HepG2 (cell line): Measurements from ENCODE around the gene AMIGO3. TPM values are rescaled to one million over a fixed set of nuclear protein-coding genes. Genes with fewer than 3 reads are reported as not detected.

Experiments used
- ATF3 ChIP-seq: sonication (generic); formaldehyde crosslinking; IDR thresholded peaks from 2 replicates; pipeline ENCODE4 v1.4.0; 2020; ENCODE audit warnings: missing genetic modification reagents
- BORCS8-MEF2B ChIP-seq: sonication (generic); formaldehyde crosslinking; IDR thresholded peaks from 2 replicates; pipeline ENCODE4 v1.8.0; 2022; ENCODE audit warnings: mild to moderate bottlenecking, missing genetic modification reagents
- IKZF4 ChIP-seq: sonication (generic); formaldehyde crosslinking; IDR thresholded peaks from 2 replicates; pipeline ENCODE4 v1.5.1; 2020; ENCODE audit warnings: borderline replicate concordance, mild to moderate bottlenecking, low read depth, missing genetic modification reagents; ENCODE audit errors: not compliant biosample characterization
- ONECUT2 ChIP-seq: sonication (generic); formaldehyde crosslinking; IDR thresholded peaks from 2 replicates; pipeline ENCODE4 v1.4.0; 2020; ENCODE audit warnings: missing genetic modification reagents
- POGK ChIP-seq: sonication (generic); formaldehyde crosslinking; conservative IDR thresholded peaks from 2 replicates; pipeline ENCODE4 v1.8.0; 2022; ENCODE audit warnings: mild to moderate bottlenecking, moderate library complexity, missing genetic modification reagents
- POLR2A ChIP-seq, 2 experiments: IDR thresholded peaks; 2 replicates each; pipeline ENCODE4 v1.6.1; 2011; ENCODE audit warnings: low read depth in 2 of 2, low read length in 2 of 2, mild to moderate bottlenecking in 1 of 2, moderate library complexity in 1 of 2; ENCODE audit not compliant: insufficient read depth in 1 of 2
- PRDM15 ChIP-seq: sonication (generic); formaldehyde crosslinking; IDR thresholded peaks from 2 replicates; pipeline ENCODE4 v1.4.0; 2020; ENCODE audit warnings: missing genetic modification reagents
- PRDM4 ChIP-seq: sonication (generic); formaldehyde crosslinking; IDR thresholded peaks from 2 replicates; pipeline ENCODE4 v1.9.0; 2021; ENCODE audit warnings: missing genetic modification reagents, borderline replicate concordance
- REPIN1 ChIP-seq: sonication (generic); formaldehyde crosslinking; IDR thresholded peaks from 2 replicates; pipeline ENCODE4 v1.8.0; 2022; ENCODE audit warnings: missing genetic modification reagents, low read depth, mild to moderate bottlenecking, borderline replicate concordance
- RFX3 ChIP-seq: IDR thresholded peaks from 2 replicates; pipeline ENCODE4 v1.6.1; 2016; ENCODE audit warnings: missing biosample characterization, missing genetic modification reagents
- SMAD1 ChIP-seq: sonication (generic); formaldehyde crosslinking; IDR thresholded peaks from 2 replicates; pipeline ENCODE4 v1.4.0; 2020; ENCODE audit warnings: missing genetic modification reagents, low read depth, mild to moderate bottlenecking, borderline replicate concordance
- SMARCE1 ChIP-seq: fragments of 450-650 bp; IDR thresholded peaks from 2 replicates; pipeline ENCODE4 v1.6.1; 2017; ENCODE audit warnings: borderline replicate concordance
- ZBTB38 ChIP-seq: sonication (generic); formaldehyde crosslinking; IDR thresholded peaks from 2 replicates; pipeline ENCODE4 v1.5.1; 2020; ENCODE audit warnings: mild to moderate bottlenecking, missing genetic modification reagents
- ZHX1 ChIP-seq: sonication (generic); formaldehyde crosslinking; IDR thresholded peaks from 2 replicates; pipeline ENCODE4 v1.8.1; 2022; ENCODE audit warnings: low read depth, mild to moderate bottlenecking, missing genetic modification reagents
- ZNF496 ChIP-seq: sonication (generic); formaldehyde crosslinking; IDR thresholded peaks from 2 replicates; pipeline ENCODE4 v1.8.1; 2023; ENCODE audit warnings: mild to moderate bottlenecking, moderate library complexity, missing genetic modification reagents; ENCODE audit not compliant: insufficient replicate concordance
- ZNF562 ChIP-seq: sonication (generic); formaldehyde crosslinking; IDR thresholded peaks from 2 replicates; pipeline ENCODE4 v1.8.0; 2022; ENCODE audit warnings: missing genetic modification reagents, borderline replicate concordance
- ZNF713 ChIP-seq: sonication (generic); formaldehyde crosslinking; IDR thresholded peaks from 2 replicates; pipeline ENCODE4 v1.4.0; 2020; ENCODE audit warnings: mild to moderate bottlenecking, missing genetic modification reagents
- ZNF839 ChIP-seq: sonication (generic); formaldehyde crosslinking; IDR thresholded peaks from 2 replicates; pipeline ENCODE4 v1.4.0; 2020; ENCODE audit warnings: missing genetic modification reagents, mild to moderate bottlenecking, borderline replicate concordance
- polyA plus RNA-seq, 8 experiments: library from polyadenylated mRNA; depleted of rRNA in 3 of 8; stranded (reverse) in 7 of 8; unstranded in 1 of 8; fragments of >200 nt; fragmentation: Illumina TruSeq in 4 of 8; extraction: Trizol in 4 of 8; gene quantifications; 2 replicates each; pipeline versions ENCODE4 v1.2.1 to v1.2.3, GENCODE V29; 2011 to 2016; ENCODE audit warnings: low read depth in 4 of 8, missing spikeins in 1 of 8, mixed read lengths in 1 of 8; ENCODE audit not compliant: insufficient read depth in 1 of 8
- total RNA-seq, 5 experiments: library from RNA; depleted of rRNA; stranded (reverse); fragments of >200 nt; fragmentation: Illumina TruSeq; extraction: Trizol; gene quantifications; 2 replicates each; pipeline ENCODE4 v1.2.3, GENCODE V29; 2016; ENCODE audit warnings: low read depth in 1 of 5
- TF ChIP-seq, protein P1 (sequence below): IDR thresholded peaks from 2 replicates; pipeline ENCODE4 v1.6.1; 2016

AMIGO3 gene
- total and polyA plus RNA-seq, 2 of the 13 experiments (the other 11 are each of a cell fraction or from before 2014, with no cell fraction given), result 0.35 TPM; not detected in 1

DNA sequence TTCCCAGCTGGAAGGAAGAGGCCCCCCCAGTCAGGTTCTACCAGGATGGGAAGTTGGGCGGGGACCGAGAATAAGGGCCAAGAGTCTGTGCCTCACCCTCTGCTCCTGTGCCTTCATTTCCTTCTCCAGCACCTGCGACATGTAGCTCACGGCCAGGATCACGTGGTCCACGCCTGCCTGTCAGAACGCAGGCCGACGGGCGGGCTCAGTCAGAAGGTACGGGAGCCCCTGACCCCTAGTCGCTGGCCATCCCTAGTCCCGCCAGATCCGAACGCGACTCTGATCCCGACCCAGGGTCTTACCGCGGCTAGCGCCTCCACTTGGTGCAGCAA is 3.8 kb upstream of the AMIGO3 start (continued):
- no peak for TF ChIP-seq PRDM4 (CRISPR knock-in tag)
- TF ChIP-seq IKZF4 (CRISPR knock-in tag), result no peak
- TF ChIP-seq ZHX1 (CRISPR knock-in tag), result no peak; the same call in 1 of the 2 replicates
- peak; percentile 14; the same call in 1 of the 2 replicates for TF ChIP-seq REPIN1 (CRISPR knock-in tag)
- no peak for TF ChIP-seq BORCS8-MEF2B (CRISPR knock-in tag)
- no peak for TF ChIP-seq SMARCE1
- no peak for TF ChIP-seq POGK (CRISPR knock-in tag)
- TF ChIP-seq ZNF496, result no peak
- no peak for TF ChIP-seq RFX3 (CRISPR knock-in tag)
- no peak for TF ChIP-seq SMAD1
- TF ChIP-seq POLR2A (IDR thresholded peaks at IDR 0.05; ENCODE audit: insufficient read depth in 1 of 2, low read depth in 2 of 2, low read length in 2 of 2), result peak in 1 of 2 experiments; percentile 37; a peak in 1 of 4 replicates
- no peak for TF ChIP-seq ZNF839
- TF ChIP-seq, protein P1, sequence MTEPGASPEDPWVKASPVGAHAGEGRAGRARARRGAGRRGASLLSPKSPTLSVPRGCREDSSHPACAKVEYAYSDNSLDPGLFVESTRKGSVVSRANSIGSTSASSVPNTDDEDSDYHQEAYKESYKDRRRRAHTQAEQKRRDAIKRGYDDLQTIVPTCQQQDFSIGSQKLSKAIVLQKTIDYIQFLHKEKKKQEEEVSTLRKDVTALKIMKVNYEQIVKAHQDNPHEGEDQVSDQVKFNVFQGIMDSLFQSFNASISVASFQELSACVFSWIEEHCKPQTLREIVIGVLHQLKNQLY (CRISPR knock-in tag), result no peak
- no peak for TF ChIP-seq ZNF713
- no peak; the same call in 1 of the 2 replicates for TF ChIP-seq ZBTB38 (CRISPR knock-in tag)
- no peak for TF ChIP-seq ATF3 (CRISPR knock-in tag)
- no peak for TF ChIP-seq PRDM15 (CRISPR knock-in tag)
- TF ChIP-seq ONECUT2, result no peak
- TF ChIP-seq ZNF562 (CRISPR knock-in tag), result no peak
